SK-N-SH (cell line): ENCODE data around the gene FAM120A. TPM values are rescaled to one million over a fixed set of nuclear protein-coding genes. Genes with fewer than 3 reads are reported as not detected.

Experiments
- CTCF ChIA-PET: fragments of 300-600, 350-600 bp; formaldehyde crosslinking; extraction: SDS; loops from one replicate; lab custom pipeline; 2021; lab: Yijun Ruan, JAX
- POLR2A ChIA-PET: fragments of 350-600 bp; sonication (Branson Sonifier 250); formaldehyde crosslinking; extraction: SDS; loops from one replicate; lab custom pipeline; 2020; ENCODE audit warnings: antibody characterized with exemption, inconsistent platforms; lab: Yijun Ruan, JAX
- DNase-seq: peaks from one replicate; pipeline ENCODE4 v3.0.0; 2012
- H2AFZ ChIP-seq: fragments of 200-600 bp; sonication (generic); 2 replicates; pipeline ENCODE4 v1.8.1; 2016; ENCODE audit warnings: antibody characterized with exemption, mild to moderate bottlenecking, low read depth
- H3F3A ChIP-seq: fragments of 200-600 bp; sonication (generic); replicated peaks from 2 replicates; pipeline ENCODE3; 2016; ENCODE audit warnings: antibody characterized with exemption, mild to moderate bottlenecking; ENCODE audit not compliant: insufficient read depth
- H3K27ac ChIP-seq, 2 experiments: fragments of 200-500 bp in 1 of 2; fragments of 200-600 bp in 1 of 2; sonication (Bioruptor generic) in 1 of 2; sonication (generic), shearing (Covaris generic) in 1 of 2; 2 replicates each; pipeline versions ENCODE4 v1.5.1 to v1.6.1; 2014 to 2016; ENCODE audit warnings: low read depth in 2 of 2, inconsistent platforms in 1 of 2, low read length in 1 of 2, mild to moderate bottlenecking in 1 of 2, mixed read lengths in 1 of 2
- H3K27me3 ChIP-seq: fragments of 200-600 bp; sonication (generic), shearing (Covaris generic); 2 replicates; pipeline ENCODE4 v1.6.1; 2016; ENCODE audit warnings: mixed run types; ENCODE audit not compliant: insufficient read depth
- H3K36me3 ChIP-seq, 2 experiments: fragments of 200-500 bp in 1 of 2; fragments of 200-600 bp in 1 of 2; sonication (Bioruptor generic) in 1 of 2; sonication (generic) in 1 of 2; replicated peaks in 1 of 2; 2 replicates each; pipeline versions ENCODE3 to v1.5.1; 2014 to 2016; ENCODE audit warnings: low read length in 1 of 2, mild to moderate bottlenecking in 1 of 2; ENCODE audit not compliant: insufficient read depth in 2 of 2, control insufficient read depth in 1 of 2
- H3K4me1 ChIP-seq, 2 experiments: fragments of 200-500 bp in 1 of 2; fragments of 200-600 bp in 1 of 2; sonication (Bioruptor generic) in 1 of 2; sonication (generic), shearing (Covaris generic) in 1 of 2; 2 replicates each; pipeline versions ENCODE4 v1.5.1 to v1.6.1; 2014 to 2016; ENCODE audit warnings: low read depth in 1 of 2, low read length in 1 of 2, mixed run types in 1 of 2; ENCODE audit not compliant: insufficient read depth in 2 of 2, control insufficient read depth in 1 of 2
- H3K4me2 ChIP-seq: fragments of 200-600 bp; sonication (generic), shearing (Covaris generic); 2 replicates; pipeline ENCODE4 v1.6.1; 2017; ENCODE audit warnings: mixed run types
- H3K4me3 ChIP-seq, 2 experiments: fragments of 200-500 bp in 1 of 2; fragments of 200-600 bp in 1 of 2; sonication (Bioruptor generic) in 1 of 2; sonication (generic), shearing (Covaris generic) in 1 of 2; 2 replicates each; pipeline versions ENCODE4 v1.5.1 to v1.8.1; 2014 to 2016; ENCODE audit warnings: low read depth in 2 of 2, inconsistent platforms in 1 of 2, low read length in 1 of 2, mild to moderate bottlenecking in 1 of 2, mixed read lengths in 1 of 2, moderate library complexity in 1 of 2
- H3K79me2 ChIP-seq: fragments of 200-600 bp; sonication (generic); 2 replicates; pipeline ENCODE4 v1.8.1; 2017; ENCODE audit warnings: mild to moderate bottlenecking; ENCODE audit not compliant: insufficient read depth
- H3K9ac ChIP-seq: fragments of 200-600 bp; sonication (generic); 2 replicates; pipeline ENCODE4 v1.6.1; 2017; ENCODE audit warnings: mixed run types
- H3K9me2 ChIP-seq: fragments of 200-600 bp; sonication (generic); 2 replicates; pipeline ENCODE4 v1.6.1; 2017; ENCODE audit warnings: mixed run types
- H3K9me3 ChIP-seq: fragments of 200-600 bp; sonication (generic); 2 replicates; pipeline ENCODE4 v1.6.1; 2017; ENCODE audit warnings: mixed run types, mild to moderate bottlenecking, moderate library complexity
- H4K20me1 ChIP-seq: fragments of 200-600 bp; sonication (generic); 2 replicates; pipeline ENCODE4 v1.6.1; 2017; ENCODE audit warnings: mild to moderate bottlenecking, mixed run types; ENCODE audit not compliant: insufficient read depth
- CHD2 ChIP-seq: fragments of 150-350 bp; IDR thresholded peaks from 2 replicates; pipeline ENCODE4 v1.6.1; 2018; ENCODE audit warnings: low read length; ENCODE audit not compliant: partially characterized antibody
- CTCF ChIP-seq: fragments of 200-600 bp; sonication (generic); IDR thresholded peaks from 2 replicates; pipeline ENCODE4 v1.6.1; 2017; ENCODE audit warnings: antibody characterized with exemption, mild to moderate bottlenecking, moderate library complexity
- EP300 ChIP-seq, 2 experiments: IDR thresholded peaks; 2 replicates each; pipeline versions ENCODE4 v1.4.0 to v1.6.1; 2012; ENCODE audit warnings: borderline replicate concordance in 1 of 2, low read depth in 1 of 2, low read length in 1 of 2
- FOSL2 ChIP-seq: IDR thresholded peaks from 2 replicates; pipeline ENCODE4 v1.4.0; 2012; ENCODE audit warnings: low read depth, mild to moderate bottlenecking, moderate library complexity, borderline replicate concordance
- MAX ChIP-seq: IDR thresholded peaks from 2 replicates; pipeline ENCODE4 v1.4.0; 2012; ENCODE audit warnings: low read depth
- MXI1 ChIP-seq: IDR thresholded peaks from 2 replicates; pipeline ENCODE4 v1.6.1; 2012; ENCODE audit warnings: mild to moderate bottlenecking, low read depth, low read length, improper control_type of control experiment
- RAD21 ChIP-seq: IDR thresholded peaks from 2 replicates; pipeline ENCODE4 v1.6.1; 2012; ENCODE audit warnings: mild to moderate bottlenecking, low read length
- RCOR1 ChIP-seq: fragments of 150-350 bp; IDR thresholded peaks from 2 replicates; pipeline ENCODE4 v1.6.1; 2017; ENCODE audit warnings: antibody characterized with exemption, low read length
- RXRA ChIP-seq: IDR thresholded peaks from 2 replicates; pipeline ENCODE4 v1.4.0; 2012; ENCODE audit warnings: low read depth, mild to moderate bottlenecking, borderline replicate concordance
- TEAD4 ChIP-seq: IDR thresholded peaks from 2 replicates; pipeline ENCODE4 v1.4.0; 2012; ENCODE audit warnings: mild to moderate bottlenecking, borderline replicate concordance; ENCODE audit not compliant: insufficient read depth
- USF1 ChIP-seq: IDR thresholded peaks from 2 replicates; pipeline ENCODE4 v1.4.0; 2012; ENCODE audit warnings: low read depth, borderline replicate concordance
- YY1 ChIP-seq: IDR thresholded peaks from 2 replicates; pipeline ENCODE4 v1.4.0; 2012; ENCODE audit warnings: low read depth, mild to moderate bottlenecking
- WGBS: methylation state at CpG from one replicate; pipeline ENCODE4 v1.1.6; 2017; ENCODE audit warnings: low lambda C conversion rate; 5-methylcytosine and 5-hydroxymethylcytosine counted together
- polyA plus RNA-seq, 3 experiments: library from polyadenylated mRNA; depleted of rRNA; stranded (reverse); fragments of >200 nt; gene quantifications; 2 replicates each; pipeline ENCODE4 v1.2.3, GENCODE V29; 2012
- TF ChIP-seq, protein P1 (sequence below): fragments of 150-350 bp; IDR thresholded peaks from 2 replicates; pipeline ENCODE4 v1.6.1; 2017; ENCODE audit warnings: antibody characterized with exemption, low read length, low read depth, borderline replicate concordance
- TF ChIP-seq, protein P2 (sequence below): IDR thresholded peaks from 2 replicates; pipeline ENCODE4 v1.4.0; 2012; ENCODE audit warnings: low read depth, borderline replicate concordance
- TF ChIP-seq, protein P3 (sequence below): fragments of 150-350 bp; IDR thresholded peaks from 2 replicates; pipeline ENCODE4 v1.6.1; 2016; ENCODE audit warnings: mild to moderate bottlenecking, low read depth, low read length

FAM120A gene
- polyA plus RNA-seq, 1 of the 3 experiments (the other 2 are of a cell fraction): 58.6 TPM

DNA sequence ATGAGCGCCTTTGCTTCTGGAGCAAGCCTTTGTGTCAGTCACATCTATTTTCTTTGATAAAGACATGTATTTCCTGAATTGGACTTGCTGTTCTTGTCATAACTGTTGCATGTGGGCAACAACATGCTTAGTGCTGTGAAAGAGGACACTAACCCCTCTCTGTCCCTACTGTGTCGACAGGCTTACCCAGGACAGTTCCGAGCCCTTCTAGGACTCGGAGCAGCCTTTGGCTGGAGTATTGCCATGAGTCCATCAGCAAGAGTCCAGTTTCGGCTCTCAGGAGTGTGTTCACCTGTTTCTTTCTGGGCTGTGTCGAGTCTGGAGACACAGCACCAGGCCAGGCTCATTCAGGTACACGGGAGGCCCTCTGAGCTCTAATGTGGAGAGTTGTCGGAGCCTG, 88.8 kb downstream of the FAM120A start:
- Histone ChIP-seq H3K27ac (no peak overlapping the region; a peak in 1 of 4 replicates), H3K9me2 (no peaks in the 10 kb centered on the region)

More for the DNA sequence above, 88.8 kb downstream of the FAM120A start:
- ChIA-PET CTCF (interaction anchor here (0.6 kb wide), 1 partner anchor 321 kb away, joined by 3 read pairs; no protein-coding TSS in a partner anchor), POLR2A (no interaction called here)
- TF ChIP-seq RCOR1 (no peak), MAX (no peak), MXI1 (no peak), TEAD4 (no peak), CTCF (no peak), CHD2 (no peak), YY1 (no peak), FOSL2 (no peak), USF1 (no peak), EP300 (IDR thresholded peaks at IDR 0.05; ENCODE audit: borderline replicate concordance in 1 of 2, low read depth in 1 of 2, low read length in 1 of 2) (no peak), RXRA (no peak), RAD21 (no peak)
- TF ChIP-seq, protein P1, sequence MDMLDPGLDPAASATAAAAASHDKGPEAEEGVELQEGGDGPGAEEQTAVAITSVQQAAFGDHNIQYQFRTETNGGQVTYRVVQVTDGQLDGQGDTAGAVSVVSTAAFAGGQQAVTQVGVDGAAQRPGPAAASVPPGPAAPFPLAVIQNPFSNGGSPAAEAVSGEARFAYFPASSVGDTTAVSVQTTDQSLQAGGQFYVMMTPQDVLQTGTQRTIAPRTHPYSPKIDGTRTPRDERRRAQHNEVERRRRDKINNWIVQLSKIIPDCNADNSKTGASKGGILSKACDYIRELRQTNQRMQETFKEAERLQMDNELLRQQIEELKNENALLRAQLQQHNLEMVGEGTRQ: no peak
- TF ChIP-seq, protein P2, sequence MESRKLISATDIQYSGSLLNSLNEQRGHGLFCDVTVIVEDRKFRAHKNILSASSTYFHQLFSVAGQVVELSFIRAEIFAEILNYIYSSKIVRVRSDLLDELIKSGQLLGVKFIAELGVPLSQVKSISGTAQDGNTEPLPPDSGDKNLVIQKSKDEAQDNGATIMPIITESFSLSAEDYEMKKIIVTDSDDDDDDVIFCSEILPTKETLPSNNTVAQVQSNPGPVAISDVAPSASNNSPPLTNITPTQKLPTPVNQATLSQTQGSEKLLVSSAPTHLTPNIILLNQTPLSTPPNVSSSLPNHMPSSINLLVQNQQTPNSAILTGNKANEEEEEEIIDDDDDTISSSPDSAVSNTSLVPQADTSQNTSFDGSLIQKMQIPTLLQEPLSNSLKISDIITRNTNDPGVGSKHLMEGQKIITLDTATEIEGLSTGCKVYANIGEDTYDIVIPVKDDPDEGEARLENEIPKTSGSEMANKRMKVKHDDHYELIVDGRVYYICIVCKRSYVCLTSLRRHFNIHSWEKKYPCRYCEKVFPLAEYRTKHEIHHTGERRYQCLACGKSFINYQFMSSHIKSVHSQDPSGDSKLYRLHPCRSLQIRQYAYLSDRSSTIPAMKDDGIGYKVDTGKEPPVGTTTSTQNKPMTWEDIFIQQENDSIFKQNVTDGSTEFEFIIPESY: no peak
- TF ChIP-seq, protein P3, sequence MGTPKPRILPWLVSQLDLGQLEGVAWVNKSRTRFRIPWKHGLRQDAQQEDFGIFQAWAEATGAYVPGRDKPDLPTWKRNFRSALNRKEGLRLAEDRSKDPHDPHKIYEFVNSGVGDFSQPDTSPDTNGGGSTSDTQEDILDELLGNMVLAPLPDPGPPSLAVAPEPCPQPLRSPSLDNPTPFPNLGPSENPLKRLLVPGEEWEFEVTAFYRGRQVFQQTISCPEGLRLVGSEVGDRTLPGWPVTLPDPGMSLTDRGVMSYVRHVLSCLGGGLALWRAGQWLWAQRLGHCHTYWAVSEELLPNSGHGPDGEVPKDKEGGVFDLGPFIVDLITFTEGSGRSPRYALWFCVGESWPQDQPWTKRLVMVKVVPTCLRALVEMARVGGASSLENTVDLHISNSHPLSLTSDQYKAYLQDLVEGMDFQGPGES: no peak
- Histone ChIP-seq H3K4me3 (no peak overlapping the region), H3K9me3 (no peaks in the 10 kb centered on the region), H2AFZ (no peak overlapping the region), H3K4me2 (no peak overlapping the region), H3K36me3 (peaks cover 35 to 65% of the 10 kb centered on the region in 2 experiments), H3F3A (no peaks in the 10 kb centered on the region), H3K79me2 (peaks cover 14% of the 10 kb centered on the region; the same call in 1 of the 2 replicates), H3K9ac (no peak overlapping the region), H3K27me3 (no peaks in the 10 kb centered on the region), H3K4me1 (peaks cover 0 to 11% of the 10 kb centered on the region in 2 experiments; a peak in 2 of 4 replicates), H4K20me1 (no peaks in the 10 kb centered on the region)
- WGBS: 95% methylated on average over 8 of the region's 8 CpGs
- no peak for DNase-seq
